K562 (cell line): ENCODE results near the gene RABGAP1L. TPM values are rescaled to one million over a fixed set of nuclear protein-coding genes. Genes with fewer than 3 reads are reported as not detected.

Experiments used
- ATF1 ChIP-seq, 2 experiments: fragments of 450-650 bp in 1 of 2; IDR thresholded peaks; 2 replicates each; pipeline ENCODE4 v1.6.1; 2016; ENCODE audit warnings: missing compliant biosample characterization in 1 of 2, missing genetic modification characterization in 1 of 2
- ATF7 ChIP-seq: fragments of 450-650 bp; IDR thresholded peaks from 2 replicates; pipeline ENCODE4 v1.7.1; 2014; ENCODE audit warnings: mild to moderate bottlenecking, moderate library complexity
- C11orf30 ChIP-seq: fragments of 450-650 bp; IDR thresholded peaks from 2 replicates; pipeline ENCODE4 v1.6.1; 2016; ENCODE audit warnings: low read depth, mild to moderate bottlenecking
- CAMTA2 ChIP-seq: fragments of 250-450 bp; sonication (Bioruptor Pico); conservative IDR thresholded peaks from 2 replicates; pipeline ENCODE4 v1.5.1; 2022
- CBX8 ChIP-seq: fragments of 200-600 bp; sonication (generic); IDR thresholded peaks from 2 replicates; pipeline ENCODE4 v1.6.1; 2012; ENCODE audit warnings: borderline replicate concordance, mixed run types, low read depth, mild to moderate bottlenecking, moderate library complexity, mixed read lengths, low read length, control low read depth, inconsistent platforms; ENCODE audit not compliant: poor library complexity, severe bottlenecking; ENCODE audit errors: extremely low read depth
- CCNT2 ChIP-seq: IDR thresholded peaks from 2 replicates; pipeline ENCODE4 v1.6.1; 2011; ENCODE audit warnings: borderline replicate concordance, low read depth, mild to moderate bottlenecking, moderate library complexity, mixed read lengths, low read length; ENCODE audit not compliant: insufficient read length; ENCODE audit errors: extremely low read depth
- CEBPB ChIP-seq: fragments of 450-650 bp; IDR thresholded peaks from 2 replicates; pipeline ENCODE4 v1.6.1; 2016; ENCODE audit warnings: missing genetic modification characterization, missing compliant biosample characterization
- FOXM1 ChIP-seq, 2 experiments: fragments of 450-650 bp in 1 of 2; sonication (generic) in 1 of 2; formaldehyde crosslinking in 1 of 2; IDR thresholded peaks; 2 replicates each; pipeline versions ENCODE4 v1.6.1 to v1.9.0; 2017 to 2022; ENCODE audit warnings: low read depth in 2 of 2, mild to moderate bottlenecking in 2 of 2, missing genetic modification reagents in 1 of 2, moderate library complexity in 1 of 2
- JUN ChIP-seq, 2 experiments: sonication (generic) in 1 of 2; formaldehyde crosslinking in 1 of 2; IDR thresholded peaks; 2 replicates each; pipeline versions ENCODE4 v1.6.1 to v1.8.0; 2012 to 2022; ENCODE audit warnings: borderline replicate concordance in 2 of 2, mild to moderate bottlenecking in 2 of 2, improper control_type of control experiment in 1 of 2, low read depth in 1 of 2, low read length in 1 of 2, missing genetic modification reagents in 1 of 2
- MTA1 ChIP-seq: fragments of 450-650 bp; IDR thresholded peaks from 2 replicates; pipeline ENCODE4 v1.6.1; 2017; ENCODE audit warnings: borderline replicate concordance
- NR1H2 ChIP-seq: sonication (generic); formaldehyde crosslinking; IDR thresholded peaks from 2 replicates; pipeline ENCODE4 v1.4.0; 2020; ENCODE audit warnings: mild to moderate bottlenecking, missing genetic modification reagents
- POLR2H ChIP-seq: IDR thresholded peaks from 2 replicates; pipeline ENCODE4 v1.6.1; 2016; ENCODE audit warnings: missing genetic modification characterization, low read depth, mild to moderate bottlenecking, control low read depth, missing compliant biosample characterization, moderate library complexity
- RCOR1 ChIP-seq, 2 experiments: IDR thresholded peaks; 2 replicates each; pipeline ENCODE4 v1.6.1; 2012; ENCODE audit warnings: low read depth in 2 of 2, low read length in 2 of 2, borderline replicate concordance in 1 of 2, improper control_type of control experiment in 1 of 2
- SMAD2 ChIP-seq: fragments of 150-350 bp; IDR thresholded peaks from 2 replicates; pipeline ENCODE4 v1.6.1; 2014; ENCODE audit warnings: low read depth, mild to moderate bottlenecking, low read length
- SMARCA4 ChIP-seq: fragments of 450-650 bp; IDR thresholded peaks from 2 replicates; pipeline ENCODE4 v1.6.1; 2016
- SMARCE1 ChIP-seq: fragments of 450-650 bp; IDR thresholded peaks from 2 replicates; pipeline ENCODE4 v1.7.1; 2016; ENCODE audit warnings: mild to moderate bottlenecking
- SNIP1 ChIP-seq: fragments of 450-650 bp; IDR thresholded peaks from 2 replicates; pipeline ENCODE4 v1.7.1; 2017; ENCODE audit warnings: low read depth, mild to moderate bottlenecking
- STAT5A ChIP-seq: IDR thresholded peaks from 2 replicates; pipeline ENCODE4 v1.6.1; 2012; ENCODE audit warnings: low read length, inconsistent platforms, borderline replicate concordance
- TAL1 ChIP-seq: fragments of 450-650 bp; IDR thresholded peaks from 2 replicates; pipeline ENCODE4 v1.6.1; 2016; ENCODE audit warnings: mild to moderate bottlenecking
- ZNF197 ChIP-seq: fragments of 200-800 bp; sonication (Bioruptor generic); IDR thresholded peaks from 2 replicates; pipeline ENCODE4 v1.6.1; 2016; ENCODE audit warnings: low read depth, missing genetic modification characterization, missing compliant biosample characterization
- ZNF644 ChIP-seq: fragments of 200-800 bp; sonication (Bioruptor generic); IDR thresholded peaks from 2 replicates; pipeline ENCODE4 v1.6.1; 2016; ENCODE audit warnings: low read depth, missing genetic modification characterization, missing compliant biosample characterization
- polyA plus RNA-seq, 8 experiments: library from polyadenylated mRNA; depleted of rRNA in 4 of 8; stranded (reverse) in 5 of 8; unstranded in 3 of 8; fragments of >200 nt; fragmentation: Nextera tagmentation in 2 of 8; fragmentation: Illumina TruSeq in 1 of 8; extraction: Ambion mirVana in 2 of 8; extraction: Trizol in 1 of 8; gene quantifications; 2 replicates each; pipeline versions ENCODE4 v1.2.1 to v1.2.3, GENCODE V29; 2011 to 2014; ENCODE audit warnings: inconsistent platforms in 1 of 8, missing spikeins in 1 of 8
- total RNA-seq, 7 experiments: library from RNA; depleted of rRNA in 6 of 7; stranded (reverse); fragments of >200 nt in 6 of 7; fragmentation: Illumina TruSeq in 2 of 7; extraction: Trizol in 2 of 7; gene quantifications; 2 replicates each; pipeline versions ENCODE4 v1.2.1 to v1.2.3, GENCODE V29; 2011 to 2021; ENCODE audit warnings: low replicate concordance in 1 of 7
- TF ChIP-seq, protein P1 (sequence below): fragments of 250-450 bp; sonication (Bioruptor Pico); IDR thresholded peaks from 2 replicates; pipeline ENCODE4 v1.4.0; 2020
- TF ChIP-seq, protein P2 (sequence below): sonication (generic); formaldehyde crosslinking; IDR thresholded peaks from 2 replicates; pipeline ENCODE4 v1.8.0; 2022; ENCODE audit warnings: missing genetic modification reagents, mild to moderate bottlenecking, moderate library complexity, borderline replicate concordance
- TF ChIP-seq, protein P3 (sequence below), 2 experiments: fragments of 450-650 bp; IDR thresholded peaks; 2 replicates each; pipeline ENCODE4 v1.6.1; 2016

The RABGAP1L gene
- total and polyA plus RNA-seq, 9 of the 15 experiments (the other 6 are each of a cell fraction or from before 2014, with no cell fraction given) = 16.5 to 44.9 (median 26.7) TPM

DNA sequence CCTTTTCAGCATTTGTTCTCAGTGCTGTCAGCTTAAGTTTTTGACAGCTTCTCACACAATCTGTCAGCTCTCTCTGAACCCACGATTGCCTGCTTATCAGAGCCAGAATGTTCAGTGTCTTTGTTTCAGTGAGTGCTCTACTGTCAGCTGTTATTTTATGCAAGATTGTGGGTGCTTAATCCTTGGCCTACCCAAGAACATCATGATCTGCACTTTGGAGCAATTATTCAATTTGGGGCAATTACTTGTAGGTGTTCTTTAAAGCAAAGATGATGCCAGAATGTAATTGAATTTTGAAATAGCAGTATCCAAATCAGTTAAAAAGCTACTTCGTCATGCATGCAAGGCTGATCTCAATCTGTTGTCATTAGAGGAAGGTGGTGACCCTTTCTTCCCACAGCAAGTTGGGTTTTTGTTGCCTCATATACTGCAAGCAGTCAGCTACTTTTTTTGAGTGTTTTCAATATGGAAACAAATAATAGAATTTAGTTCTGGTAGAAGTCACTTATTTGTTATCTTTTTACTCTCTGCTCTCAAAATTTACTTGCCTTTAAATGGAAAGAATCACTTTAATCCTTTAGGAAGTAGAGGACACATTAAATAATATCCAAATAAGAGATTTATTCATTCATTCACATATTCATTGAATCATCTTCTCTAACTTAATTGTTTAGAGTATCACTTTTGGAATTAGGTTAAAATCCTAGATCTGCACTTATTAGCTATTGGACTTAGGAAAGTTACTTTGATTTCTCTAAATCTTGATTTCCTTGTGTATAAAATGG lies 586.9 kb downstream of the RABGAP1L start (continued):
- TF ChIP-seq, protein P1, sequence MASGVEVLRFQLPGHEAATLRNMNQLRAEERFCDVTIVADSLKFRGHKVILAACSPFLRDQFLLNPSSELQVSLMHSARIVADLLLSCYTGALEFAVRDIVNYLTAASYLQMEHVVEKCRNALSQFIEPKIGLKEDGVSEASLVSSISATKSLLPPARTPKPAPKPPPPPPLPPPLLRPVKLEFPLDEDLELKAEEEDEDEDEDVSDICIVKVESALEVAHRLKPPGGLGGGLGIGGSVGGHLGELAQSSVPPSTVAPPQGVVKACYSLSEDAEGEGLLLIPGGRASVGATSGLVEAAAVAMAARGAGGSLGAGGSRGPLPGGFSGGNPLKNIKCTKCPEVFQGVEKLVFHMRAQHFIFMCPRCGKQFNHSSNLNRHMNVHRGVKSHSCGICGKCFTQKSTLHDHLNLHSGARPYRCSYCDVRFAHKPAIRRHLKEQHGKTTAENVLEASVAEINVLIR (CRISPR knock-in tag) = no peak
- TF ChIP-seq ATF1 (CRISPR knock-in tag; IDR thresholded peaks at IDR 0.05) = no peak
- peak; percentile 54; the same call in 1 of the 2 replicates for TF ChIP-seq ATF1 (tag; IDR thresholded peaks at IDR 0.05)
- TF ChIP-seq ATF7 = peak; percentile 65; the same call in 1 of the 2 replicates
- TF ChIP-seq CBX8 = no peak
- TF ChIP-seq, protein P2, sequence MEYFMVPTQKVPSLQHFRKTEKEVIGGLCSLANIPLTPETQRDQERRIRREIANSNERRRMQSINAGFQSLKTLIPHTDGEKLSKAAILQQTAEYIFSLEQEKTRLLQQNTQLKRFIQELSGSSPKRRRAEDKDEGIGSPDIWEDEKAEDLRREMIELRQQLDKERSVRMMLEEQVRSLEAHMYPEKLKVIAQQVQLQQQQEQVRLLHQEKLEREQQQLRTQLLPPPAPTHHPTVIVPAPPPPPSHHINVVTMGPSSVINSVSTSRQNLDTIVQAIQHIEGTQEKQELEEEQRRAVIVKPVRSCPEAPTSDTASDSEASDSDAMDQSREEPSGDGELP = no peak
- TF ChIP-seq CEBPB = peak; percentile 71
- TF ChIP-seq JUN (IDR thresholded peaks at IDR 0.05; ENCODE audit: borderline replicate concordance, low read depth, low read length) = 0 out of 2 replicates have a peak, but pooled peaks have one; percentile 16
- TF ChIP-seq JUN (CRISPR knock-in tag; IDR thresholded peaks at IDR 0.05; ENCODE audit: borderline replicate concordance) = no peak
- peak; percentile 37; the same call in 1 of the 2 replicates for TF ChIP-seq FOXM1 (IDR thresholded peaks at IDR 0.05; ENCODE audit: low read depth)
- TF ChIP-seq FOXM1 (CRISPR knock-in tag; IDR thresholded peaks at IDR 0.05; ENCODE audit: low read depth) = no peak
- TF ChIP-seq SNIP1 = no peak
- 0 out of 2 replicates have a peak, but pooled peaks have one; percentile 40 for TF ChIP-seq MTA1
- peak; percentile 63; the same call in 1 of the 2 replicates for TF ChIP-seq SMARCE1
- TF ChIP-seq TAL1 = peak; percentile 17; the same call in 1 of the 2 replicates
- no peak for TF ChIP-seq STAT5A
- no peak for TF ChIP-seq CCNT2
- no peak for TF ChIP-seq SMAD2
- peak; percentile 38; the same call in 1 of the 2 replicates for TF ChIP-seq ZNF197 (CRISPR knock-in tag)
- TF ChIP-seq RCOR1 (IDR thresholded peaks at IDR 0.05; ENCODE audit: borderline replicate concordance in 1 of 2, low read depth in 2 of 2, low read length in 2 of 2) = peak in 1 of 2 experiments; percentile 50; a peak in 2 of 4 replicates
- TF ChIP-seq ZNF644 (tag) = peak; percentile 85
- TF ChIP-seq, protein P3, sequence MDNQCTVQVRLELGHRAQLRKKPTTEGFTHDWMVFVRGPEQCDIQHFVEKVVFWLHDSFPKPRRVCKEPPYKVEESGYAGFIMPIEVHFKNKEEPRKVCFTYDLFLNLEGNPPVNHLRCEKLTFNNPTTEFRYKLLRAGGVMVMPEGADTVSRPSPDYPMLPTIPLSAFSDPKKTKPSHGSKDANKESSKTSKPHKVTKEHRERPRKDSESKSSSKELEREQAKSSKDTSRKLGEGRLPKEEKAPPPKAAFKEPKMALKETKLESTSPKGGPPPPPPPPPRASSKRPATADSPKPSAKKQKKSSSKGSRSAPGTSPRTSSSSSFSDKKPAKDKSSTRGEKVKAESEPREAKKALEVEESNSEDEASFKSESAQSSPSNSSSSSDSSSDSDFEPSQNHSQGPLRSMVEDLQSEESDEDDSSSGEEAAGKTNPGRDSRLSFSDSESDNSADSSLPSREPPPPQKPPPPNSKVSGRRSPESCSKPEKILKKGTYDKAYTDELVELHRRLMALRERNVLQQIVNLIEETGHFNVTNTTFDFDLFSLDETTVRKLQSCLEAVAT (IDR thresholded peaks at IDR 0.05) = no peak
- TF ChIP-seq CAMTA2 = no peak
- peak; percentile 27; the same call in 1 of the 2 replicates for TF ChIP-seq C11orf30
- TF ChIP-seq SMARCA4 = peak; percentile 70; the same call in 1 of the 2 replicates
- TF ChIP-seq NR1H2 (CRISPR knock-in tag) = no peak
- TF ChIP-seq POLR2H (tag) = 0 out of 2 replicates have a peak, but pooled peaks have one; percentile 13
